CD4-positive, alpha-beta T cell (primary cell): ENCODE data around the gene MYEF2. TPM values are rescaled to one million over a fixed set of nuclear protein-coding genes. Genes with fewer than 3 reads are reported as not detected.

ENCODE experiments used
- ATAC-seq: fragments of 200-7000 bp; cut with Tn5 transposase; one replicate; pipeline ENCODE4 v1.10.0; 2022; ENCODE audit warnings: mild to moderate bottlenecking; ENCODE audit not compliant: poor library complexity
- CTCF ChIA-PET: fragments of 350-600 bp; sonication (Branson Sonifier 250); formaldehyde crosslinking; loops from one replicate; lab custom pipeline; 2021; ENCODE audit warnings: antibody characterized with exemption, inconsistent platforms; lab: Charles Lee
- POLR2A ChIA-PET: fragments of 350-600 bp; sonication (Branson Sonifier 250); formaldehyde crosslinking; loops from one replicate; lab custom pipeline; 2021; ENCODE audit warnings: antibody characterized with exemption, inconsistent platforms; lab: Charles Lee
- DNase-seq, 14 experiments: peaks; one replicate each; pipeline ENCODE4 v3.0.0-alpha.2; 2013 to 2020; ENCODE audit warnings: mixed read lengths in 2 of 14
- H3K27ac ChIP-seq, 2 donors: one replicate each; pipeline versions ENCODE4 v1.5.1 to v1.7.0; 2013; ENCODE audit warnings: low read length in 2 of 2, low read depth in 1 of 2, mild to moderate bottlenecking in 1 of 2
- H3K27me3 ChIP-seq, 2 experiments: 1 replicate in 1 of 2; 2 replicates in 1 of 2; pipeline versions ENCODE4 v1.6.1 to v1.7.0; 2013; ENCODE audit warnings: low read length in 2 of 2, control low read depth in 1 of 2, mild to moderate bottlenecking in 1 of 2, moderate library complexity in 1 of 2; ENCODE audit not compliant: insufficient read depth in 2 of 2, control insufficient read depth in 1 of 2
- H3K36me3 ChIP-seq: one replicate; pipeline ENCODE4 v1.6.1; 2013; ENCODE audit warnings: low read length, control low read depth; ENCODE audit not compliant: insufficient read depth
- H3K4me1 ChIP-seq: one replicate; pipeline ENCODE4 v1.6.1; 2013; ENCODE audit warnings: low read length, control low read depth; ENCODE audit not compliant: insufficient read depth
- H3K4me3 ChIP-seq: one replicate; pipeline ENCODE4 v1.5.1; 2013; ENCODE audit warnings: mild to moderate bottlenecking, low read length, moderate library complexity
- H3K9me3 ChIP-seq, 2 experiments: 1 replicate in 1 of 2; 2 replicates in 1 of 2; pipeline versions ENCODE4 v1.6.1 to v1.7.0; 2013; ENCODE audit warnings: low read length in 2 of 2, mild to moderate bottlenecking in 2 of 2, control low read depth in 1 of 2, moderate library complexity in 1 of 2; ENCODE audit not compliant: control insufficient read depth in 1 of 2, insufficient read depth in 1 of 2
- H3K27ac Mint-ChIP-seq: one replicate; pipeline ENCODE4 v1.8.0; 2020; ENCODE audit warnings: mixed read lengths
- H3K27me3 Mint-ChIP-seq: one replicate; pipeline ENCODE4 v1.8.0; 2021; ENCODE audit warnings: mixed read lengths
- H3K36me3 Mint-ChIP-seq: one replicate; pipeline ENCODE4 v1.8.0; 2021; ENCODE audit warnings: low read depth, mixed read lengths
- H3K4me1 Mint-ChIP-seq: one replicate; pipeline ENCODE4 v1.8.0; 2021; ENCODE audit warnings: low read depth, mixed read lengths
- H3K4me3 Mint-ChIP-seq: one replicate; pipeline ENCODE4 v1.8.0; 2020; ENCODE audit warnings: mild to moderate bottlenecking, mixed read lengths
- H3K9me3 Mint-ChIP-seq: one replicate; pipeline ENCODE4 v1.8.0; 2020; ENCODE audit warnings: mixed read lengths
- CTCF ChIP-seq: fragments of 200-600 bp; IDR thresholded peaks from one replicate; pipeline ENCODE4 v1.8.0; 2022; ENCODE audit warnings: antibody characterized with exemption, mild to moderate bottlenecking
- intact Hi-C, 2 experiments: fragments of 100-400 bp; cut with DNase I in 1 of 2; cut with micrococcal nuclease in 1 of 2; formaldehyde crosslinking; loops; one replicate each; pipeline versions ENCODE4 v1.15.1 to v1.9.0; 2023 to 2025; cut with DNase I, micrococcal nuclease
- total RNA-seq, 174 experiments: library from RNA in 2 of 174; stranded (reverse) in 2 of 174; gene quantifications; one replicate each; pipeline ENCODE4 v1.2.3 and lab custom pipeline; 2021 to 2026

Gene MYEF2
- total RNA-seq, 2 experiments from 2014 or later, result 19.3 to 24.7 TPM

GRCh38 chr15:48186271-48186670 lies 8.2 kb upstream of the MYEF2 start:
- H3K9me3 ChIP-seq, result no peaks in the 10 kb centered on the region
- Mint-ChIP-seq H3K27ac (no peak overlapping the region), H3K4me1 (no peaks in the 10 kb centered on the region), H3K4me3 (no peak overlapping the region), H3K9me3 (peaks cover 3% of the 10 kb centered on the region), H3K27me3 (peaks cover 54% of the 10 kb centered on the region), H3K36me3 (no peaks in the 10 kb centered on the region)
- POLR2A ChIA-PET, result no interaction called here
- peaks cover 6 to 11% of the 10 kb centered on the region in 2 experiments for H3K27me3 ChIP-seq
- H3K4me3 ChIP-seq, result no peak overlapping the region
- ATAC-seq (no peak), DNase-seq (no peak)
- no peak overlapping the region for H3K27ac ChIP-seq
- H3K4me1 ChIP-seq, result no peaks in the 10 kb centered on the region
- TF ChIP-seq CTCF, result no peak
- intact Hi-C loops, result no loop called here
- no peaks in the 10 kb centered on the region for H3K36me3 ChIP-seq
- CTCF ChIA-PET, result no interaction called here

GRCh38 chr15:48185529-48185928 lies 7.4 kb upstream of the MYEF2 start:
- Mint-ChIP-seq H3K9me3 (no peaks in the 10 kb centered on the region), H3K4me1 (no peaks in the 10 kb centered on the region), H3K27me3 (peaks cover 50% of the 10 kb centered on the region), H3K27ac (no peak overlapping the region), H3K4me3 (no peak overlapping the region), H3K36me3 (no peaks in the 10 kb centered on the region)
- ChIA-PET POLR2A (no interaction called here), CTCF (no interaction called here)
- Histone ChIP-seq H3K4me1 (no peaks in the 10 kb centered on the region), H3K36me3 (no peaks in the 10 kb centered on the region), H3K27me3 (peaks cover 8 to 13% of the 10 kb centered on the region in 2 experiments), H3K9me3 (no peaks in the 10 kb centered on the region), H3K27ac (no peak overlapping the region), H3K4me3 (no peak overlapping the region)
- DNase-seq (no peak), ATAC-seq (no peak)
- intact Hi-C loops, result no loop called here
- no peak for TF ChIP-seq CTCF

GRCh38 chr15:48182749-48183148 lies 4.7 kb upstream of the MYEF2 start:
- intact Hi-C loops, result no loop called here

More at GRCh38 chr15:48182749-48183148, 4.7 kb upstream of the MYEF2 start:
- Mint-ChIP-seq H3K36me3 (no peaks in the 10 kb centered on the region), H3K27me3 (peaks cover 44% of the 10 kb centered on the region), H3K4me1 (no peaks in the 10 kb centered on the region), H3K27ac (no peak overlapping the region), H3K4me3 (no peak overlapping the region), H3K9me3 (no peaks in the 10 kb centered on the region)
- CTCF ChIA-PET, result no interaction called here
- Histone ChIP-seq H3K9me3 (no peaks in the 10 kb centered on the region), H3K27me3 (peaks cover 8 to 11% of the 10 kb centered on the region in 2 experiments), H3K4me1 (peaks cover 3% of the 10 kb centered on the region), H3K4me3 (no peak overlapping the region), H3K27ac (no peak overlapping the region), H3K36me3 (no peaks in the 10 kb centered on the region)
- POLR2A ChIA-PET, result no interaction called here
- TF ChIP-seq CTCF, result no peak
- no peak for DNase-seq
- no peak for ATAC-seq
